Body of pancreas (tissue), 4 donors: ENCODE results near the gene PISD. TPM values are rescaled to one million over a fixed set of nuclear protein-coding genes. Genes with fewer than 3 reads are reported as not detected.
"Not testable (repeated sequence)": the region's sequence is repeated elsewhere in the genome, so short reads cannot be mapped to it uniquely, and the experiment has no call there.

Experiments used
- ATAC-seq: fragments of 150-250 bp; one replicate; pipeline ENCODE4 v1.9.1; 2016
- DNase-seq, 4 donors: peaks; one replicate each; pipeline ENCODE4 v3.0.0-alpha.2; 2019
- H3K27ac ChIP-seq, 4 donors: fragments of 200-600 bp; sonication (generic); 1 replicate in 3 of 4; 2 replicates in 1 of 4; pipeline versions ENCODE4 v1.5.1 to v1.6.1; 2016 to 2019; ENCODE audit warnings: mild to moderate bottlenecking in 1 of 4, mixed read lengths in 1 of 4, moderate library complexity in 1 of 4
- H3K27me3 ChIP-seq, 2 donors: fragments of 200-600 bp; sonication (generic); one replicate each; pipeline ENCODE4 v1.6.0; 2016; ENCODE audit warnings: mild to moderate bottlenecking in 1 of 2
- H3K36me3 ChIP-seq, 2 donors: fragments of 200-600 bp; sonication (generic); replicated peaks in 1 of 2; 2 replicates each; pipeline ENCODE4 v1.5.1; 2016; ENCODE audit warnings: low read depth in 2 of 2; ENCODE audit not compliant: insufficient read depth in 1 of 2
- H3K4me1 ChIP-seq: fragments of 200-600 bp; sonication (generic); one replicate; pipeline ENCODE4 v1.6.0; 2016
- H3K4me3 ChIP-seq, 2 donors: fragments of 200-600 bp; sonication (generic); 1 replicate in 1 of 2; 2 replicates in 1 of 2; pipeline ENCODE4 v1.5.1; 2016 to 2019
- H3K9me3 ChIP-seq, 3 donors: fragments of 200-600 bp; sonication (generic); 1 replicate in 2 of 3; 2 replicates in 1 of 3; pipeline ENCODE4 v1.5.1; 2016
- CTCF ChIP-seq, 7 experiments: fragments of 450-650 bp in 4 of 7; fragments of 200-600 bp in 3 of 7; sonication (generic) in 3 of 7; IDR thresholded peaks; one replicate each; pipeline ENCODE4 v1.5.1; 2016 to 2019; ENCODE audit warnings: antibody characterized with exemption in 7 of 7
- POLR2A ChIP-seq, 3 donors: fragments of 450-650 bp; IDR thresholded peaks; one replicate each; pipeline ENCODE4 v1.6.1; 2016; ENCODE audit warnings: antibody characterized with exemption in 3 of 3, mild to moderate bottlenecking in 2 of 3
- WGBS, 2 donors: methylation state at CpG; one replicate each; pipeline ENCODE4 v1.1.5; 2017; 5-methylcytosine and 5-hydroxymethylcytosine counted together
- intact Hi-C: fragments of 100-400 bp; cut with DNase I; formaldehyde crosslinking; loops from one replicate; pipeline ENCODE4 v1.15.1; 2023
- total RNA-seq, 2 donors: library from RNA; depleted of rRNA; stranded (reverse); fragments of >200 nt; gene quantifications; one replicate each; pipeline ENCODE4 v1.1.0, GENCODE V29; 2016

The PISD gene
- total RNA-seq, 2 donors from 2014 or later = 22.3 to 31.3 TPM

GRCh38 chr22:31680861-31681341 lies 18.9 kb upstream of the PISD start:
- peak overlapping the region in 3 of 4 donors; percentile 14 to 54 (median 48) for H3K27ac ChIP-seq
- ATAC-seq = no peak
- DNase-seq = peak in 1 of 4 donors; percentile 14

GRCh38 chr22:31678748-31679147 lies 16.7 kb upstream of the PISD start:
- WGBS, 2 donors = 82 to 85% methylated on average over 7 of the region's 7 CpGs
- ATAC-seq = no peak

More at GRCh38 chr22:31680861-31681341, 18.9 kb upstream of the PISD start:
- peaks cover 0 to 8% of the 10 kb centered on the region in 2 donors for H3K36me3 ChIP-seq
- H3K9me3 ChIP-seq = no peaks in the 10 kb centered on the region
- H3K4me3 ChIP-seq = no peak overlapping the region
- H3K4me1 ChIP-seq = peaks cover 10% of the 10 kb centered on the region
- TF ChIP-seq POLR2A (IDR thresholded peaks at IDR 0.05) (no peak), CTCF (IDR thresholded peaks at IDR 0.05) (no peak)
- 58 to 62% methylated on average over 6 to 9 of the region's 9 CpGs for WGBS, 2 donors
- intact Hi-C loops = no loop called here
- H3K27me3 ChIP-seq = no peaks in the 10 kb centered on the region

GRCh38 chr22:31676700-31677099 lies 14.7 kb upstream of the PISD start:
- ATAC-seq (peak; percentile 100), DNase-seq (peak; percentile 97 to 98 (median 98))
- WGBS, 2 donors = 4% methylated on average over 12 to 25 of the region's 25 CpGs
- Histone ChIP-seq H3K9me3 (no peaks in the 10 kb centered on the region), H3K27me3 (no peaks in the 10 kb centered on the region), H3K4me1 (peaks cover 10% of the 10 kb centered on the region), H3K36me3 (no peaks in the 10 kb centered on the region), H3K27ac (peak overlapping the region in 2 of 4 donors; percentile 45 to 75), H3K4me3 (no peak overlapping the region)
- TF ChIP-seq POLR2A (IDR thresholded peaks at IDR 0.05) = peak; percentile 10 to 82 (median 72)
- no peak for TF ChIP-seq CTCF (IDR thresholded peaks at IDR 0.05)
- intact Hi-C loops = no loop called here

More at GRCh38 chr22:31678748-31679147, 16.7 kb upstream of the PISD start:
- Histone ChIP-seq H3K4me1 (peaks cover 10% of the 10 kb centered on the region), H3K36me3 (peaks cover 0 to 5% of the 10 kb centered on the region in 2 donors), H3K27ac (no peak overlapping the region), H3K9me3 (no peaks in the 10 kb centered on the region), H3K4me3 (no peak overlapping the region), H3K27me3 (no peaks in the 10 kb centered on the region)
- no peak for DNase-seq
- intact Hi-C loops = no loop called here
- TF ChIP-seq POLR2A (IDR thresholded peaks at IDR 0.05) (no peak), CTCF (IDR thresholded peaks at IDR 0.05) (no peak)

GRCh38 chr22:31674219-31674618 lies 12.2 kb upstream of the PISD start:
- peak in 1 of 4 donors; percentile 22 for DNase-seq
- ATAC-seq, H3K4me3 ChIP-seq, H3K4me1 ChIP-seq, H3K36me3 ChIP-seq, H3K9me3 ChIP-seq, H3K27me3 ChIP-seq, H3K27ac ChIP-seq, intact Hi-C loops: not testable (repeated sequence)
- WGBS, 2 donors = 83 to 90% methylated on average over 5 of the region's 5 CpGs

- H3K27me3 ChIP-seq, H3K36me3 ChIP-seq, H3K4me1 ChIP-seq, H3K27ac ChIP-seq, ATAC-seq, H3K4me3 ChIP-seq, H3K9me3 ChIP-seq, DNase-seq, intact Hi-C loops: not testable (repeated sequence)
- 79 to 80% methylated on average over 4 of the region's 4 CpGs for WGBS, 2 donors
Measured at GRCh38 chr22:31668849-31669248, 6.8 kb upstream of the PISD start.

- TF ChIP-seq CTCF (IDR thresholded peaks at IDR 0.05) (no peak), POLR2A (IDR thresholded peaks at IDR 0.05) (no peak)
- Histone ChIP-seq H3K4me1 (peaks cover 20% of the 10 kb centered on the region), H3K9me3 (no peaks in the 10 kb centered on the region), H3K27ac (peak overlapping the region; percentile 59 to 84 (median 76)), H3K4me3 (peak overlapping the region in 1 of 2 donors; percentile 93), H3K27me3 (no peaks in the 10 kb centered on the region), H3K36me3 (no peaks in the 10 kb centered on the region)
- ATAC-seq = no peak
- 21 to 33% methylated on average over 8 of the region's 8 CpGs for WGBS, 2 donors
- intact Hi-C loops = no loop called here
- no peak for DNase-seq
Measured at GRCh38 chr22:31662668-31663037, 638 bp upstream of the PISD start.

- ATAC-seq, H3K36me3 ChIP-seq, H3K27me3 ChIP-seq, DNase-seq, H3K4me3 ChIP-seq, H3K9me3 ChIP-seq, H3K27ac ChIP-seq, intact Hi-C loops: not testable (repeated sequence)
- peaks cover 20% of the 10 kb centered on the region for H3K4me1 ChIP-seq
- WGBS, 2 donors = 46 to 47% methylated on average over 10 of the region's 10 CpGs
Measured at GRCh38 chr22:31660860-31661341, 1.1 kb downstream of the PISD start.
